WTC11 (cell line): Measurements from ENCODE around the gene ANKRD22. TPM values are rescaled to one million over a fixed set of nuclear protein-coding genes. Genes with fewer than 3 reads are reported as not detected.
A peak's percentile ranks its signal among the peaks of the same experiment; 100 is the strongest.

Source experiments
- AFF4 ChIP-seq: sonication (generic); formaldehyde crosslinking; IDR thresholded peaks from 2 replicates; pipeline ENCODE4 v1.8.1; 2023; ENCODE audit warnings: mild to moderate bottlenecking, missing genetic modification reagents, borderline replicate concordance
- CREM ChIP-seq: sonication (generic); formaldehyde crosslinking; IDR thresholded peaks from 2 replicates; pipeline ENCODE4 v1.8.1; 2022; ENCODE audit warnings: mild to moderate bottlenecking, missing genetic modification reagents, moderate library complexity
- CTCF ChIP-seq: fragments of 200-600 bp; IDR thresholded peaks from 2 replicates; pipeline ENCODE4 v1.8.0; 2022; ENCODE audit warnings: antibody characterized with exemption
- E2F5 ChIP-seq: sonication (generic); formaldehyde crosslinking; IDR thresholded peaks from 2 replicates; pipeline ENCODE4 v1.8.1; 2022; ENCODE audit warnings: mild to moderate bottlenecking, moderate library complexity, missing genetic modification reagents
- ELF4 ChIP-seq: sonication (generic); formaldehyde crosslinking; IDR thresholded peaks from 2 replicates; pipeline ENCODE4 v1.8.1; 2022; ENCODE audit warnings: low read depth, mild to moderate bottlenecking, moderate library complexity, missing genetic modification reagents
- FOXK1 ChIP-seq: sonication (generic); formaldehyde crosslinking; IDR thresholded peaks from 2 replicates; pipeline ENCODE4 v1.8.0; 2022; ENCODE audit warnings: mild to moderate bottlenecking, moderate library complexity, missing genetic modification reagents
- FOXP4 ChIP-seq: sonication (generic); formaldehyde crosslinking; IDR thresholded peaks from 2 replicates; pipeline ENCODE4 v1.8.0; 2022; ENCODE audit warnings: mild to moderate bottlenecking, missing genetic modification reagents
- GABPB1 ChIP-seq: sonication (generic); formaldehyde crosslinking; IDR thresholded peaks from 2 replicates; pipeline ENCODE4 v1.8.1; 2023; ENCODE audit warnings: mild to moderate bottlenecking, missing genetic modification reagents
- HMGA2 ChIP-seq: fragments of 250-450 bp; sonication (Bioruptor Pico); IDR thresholded peaks from 2 replicates; pipeline ENCODE4 v1.4.0; 2021; ENCODE audit warnings: mild to moderate bottlenecking, moderate library complexity
- JUN ChIP-seq: sonication (generic); formaldehyde crosslinking; IDR thresholded peaks from 2 replicates; pipeline ENCODE4 v1.8.0; 2023; ENCODE audit warnings: mild to moderate bottlenecking, missing genetic modification reagents
- MLX ChIP-seq: sonication (generic); formaldehyde crosslinking; IDR thresholded peaks from 2 replicates; pipeline ENCODE4 v1.8.1; 2023; ENCODE audit warnings: mild to moderate bottlenecking, missing genetic modification reagents, moderate library complexity
- MYBL2 ChIP-seq: sonication (generic); formaldehyde crosslinking; IDR thresholded peaks from 2 replicates; pipeline ENCODE4 v1.8.1; 2023; ENCODE audit warnings: mild to moderate bottlenecking, moderate library complexity, missing genetic modification reagents
- NR1H2 ChIP-seq: sonication (generic); formaldehyde crosslinking; IDR thresholded peaks from 2 replicates; pipeline ENCODE4 v1.9.0; 2021; ENCODE audit warnings: mild to moderate bottlenecking, moderate library complexity, missing genetic modification reagents
- PRRX2 ChIP-seq: fragments of 250-450 bp; sonication (Bioruptor Pico); IDR thresholded peaks from 2 replicates; pipeline ENCODE4 v1.8.0; 2021; ENCODE audit warnings: mild to moderate bottlenecking
- RORB ChIP-seq: fragments of 250-450 bp; sonication (Bioruptor Pico); IDR thresholded peaks from 2 replicates; pipeline ENCODE4 v1.9.0; 2021; ENCODE audit warnings: mild to moderate bottlenecking
- SMAD3 ChIP-seq: sonication (generic); formaldehyde crosslinking; IDR thresholded peaks from 2 replicates; pipeline ENCODE4 v1.8.0; 2022; ENCODE audit warnings: missing genetic modification reagents, mild to moderate bottlenecking, borderline replicate concordance
- TCF7 ChIP-seq: sonication (generic); formaldehyde crosslinking; IDR thresholded peaks from 2 replicates; pipeline ENCODE4 v1.8.0; 2022; ENCODE audit warnings: mild to moderate bottlenecking, low read depth, missing genetic modification reagents, moderate library complexity
- TEAD1 ChIP-seq: sonication (generic); formaldehyde crosslinking; IDR thresholded peaks from 2 replicates; pipeline ENCODE4 v1.8.0; 2022; ENCODE audit warnings: mild to moderate bottlenecking, missing genetic modification reagents
- TP53 ChIP-seq: sonication (generic); formaldehyde crosslinking; IDR thresholded peaks from 2 replicates; pipeline ENCODE4 v1.8.1; 2023; ENCODE audit warnings: mild to moderate bottlenecking, missing genetic modification reagents
- ZBTB43 ChIP-seq: sonication (generic); formaldehyde crosslinking; IDR thresholded peaks from 2 replicates; pipeline ENCODE4 v1.8.1; 2023; ENCODE audit warnings: mild to moderate bottlenecking, missing genetic modification reagents
- ZNF138 ChIP-seq: sonication (generic); formaldehyde crosslinking; conservative IDR thresholded peaks from 2 replicates; pipeline ENCODE4 v1.8.1; 2022; ENCODE audit warnings: mild to moderate bottlenecking, moderate library complexity, missing genetic modification reagents
- ZNF425 ChIP-seq: fragments of 250-450 bp; sonication (Bioruptor Pico); conservative IDR thresholded peaks from 2 replicates; pipeline ENCODE4 v1.9.0; 2021; ENCODE audit warnings: mild to moderate bottlenecking
- ZNF512 ChIP-seq: sonication (generic); formaldehyde crosslinking; IDR thresholded peaks from 2 replicates; pipeline ENCODE4 v1.8.1; 2022; ENCODE audit warnings: missing genetic modification reagents, borderline replicate concordance
- ZNF671 ChIP-seq: fragments of 250-450 bp; sonication (Bioruptor Pico); IDR thresholded peaks from 2 replicates; pipeline ENCODE4 v1.8.0; 2021; ENCODE audit warnings: mild to moderate bottlenecking
- total RNA-seq: library from RNA; stranded (reverse); gene quantifications from 3 replicates; pipeline ENCODE4 v1.2.3, GENCODE V29; 2021

ANKRD22 gene
- total RNA-seq, 1 experiment from 2014 or later = not detected

- no peak for TF ChIP-seq JUN (CRISPR knock-in tag)
- no peak for TF ChIP-seq MLX (CRISPR knock-in tag)
- TF ChIP-seq ZBTB43 = 0 out of 2 replicates have a peak, but pooled peaks have one; percentile 49
- TF ChIP-seq TP53 = no peak
- TF ChIP-seq FOXK1 (CRISPR knock-in tag) = peak; percentile 54
- TF ChIP-seq RORB (CRISPR knock-in tag) = no peak
- 0 out of 2 replicates have a peak, but pooled peaks have one; percentile 42 for TF ChIP-seq GABPB1 (CRISPR knock-in tag)
- no peak for TF ChIP-seq FOXP4 (CRISPR knock-in tag)
- no peak for TF ChIP-seq ELF4 (CRISPR knock-in tag)
- no peak; the same call in 1 of the 2 replicates for TF ChIP-seq TCF7
- TF ChIP-seq E2F5 (CRISPR knock-in tag) = peak; percentile 83; the same call in 1 of the 2 replicates
- 0 out of 2 replicates have a peak, but pooled peaks have one; percentile 62 for TF ChIP-seq PRRX2 (CRISPR knock-in tag)
- no peak for TF ChIP-seq ZNF425 (CRISPR knock-in tag)
- no peak for TF ChIP-seq HMGA2 (CRISPR knock-in tag)
- TF ChIP-seq CTCF = no peak
- TF ChIP-seq AFF4 (CRISPR knock-in tag) = peak; percentile 66; the same call in 1 of the 2 replicates
- no peak for TF ChIP-seq NR1H2
- no peak for TF ChIP-seq CREM (CRISPR knock-in tag)
- peak; percentile 56; the same call in 1 of the 2 replicates for TF ChIP-seq TEAD1 (CRISPR knock-in tag)
- TF ChIP-seq ZNF512 (CRISPR knock-in tag) = no peak
- TF ChIP-seq ZNF671 (CRISPR knock-in tag) = no peak
- TF ChIP-seq MYBL2 = peak; percentile 84
- TF ChIP-seq SMAD3 (CRISPR knock-in tag) = no peak
- no peak for TF ChIP-seq ZNF138
Measured at GRCh38 chr10:88880282-88881076, 28.8 kb upstream of the ANKRD22 start (continued).
